Stimulated activated CD4-positive, alpha-beta T cell treated with anti-CD3 and anti-CD28 coated beads, Interleukin-15, amount 100 ng/mL, for 24 hours (primary cell): ENCODE results near the gene ADARB2.

Experiments
- DNase-seq: peaks from one replicate; pipeline ENCODE4 v3.0.0-alpha.2; 2020

The ADARB2 gene

DNA sequence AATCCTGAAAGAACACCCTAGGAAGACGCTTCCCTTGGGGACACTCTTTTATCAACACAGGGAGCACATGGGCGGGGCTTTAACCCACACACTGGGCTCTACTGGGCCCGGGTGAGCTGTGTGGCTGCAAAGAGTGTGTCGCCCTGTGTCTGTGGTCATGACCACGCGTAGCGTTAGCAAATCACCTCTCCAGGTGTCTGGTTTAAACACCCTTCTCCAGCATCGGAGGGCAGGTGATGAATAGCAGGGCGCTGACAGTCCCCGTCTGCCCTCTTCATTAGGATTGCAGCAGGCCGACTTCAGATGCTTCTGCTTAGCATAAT is 127.7 kb downstream of the ADARB2 start:
- DNase-seq, result no peak

DNA sequence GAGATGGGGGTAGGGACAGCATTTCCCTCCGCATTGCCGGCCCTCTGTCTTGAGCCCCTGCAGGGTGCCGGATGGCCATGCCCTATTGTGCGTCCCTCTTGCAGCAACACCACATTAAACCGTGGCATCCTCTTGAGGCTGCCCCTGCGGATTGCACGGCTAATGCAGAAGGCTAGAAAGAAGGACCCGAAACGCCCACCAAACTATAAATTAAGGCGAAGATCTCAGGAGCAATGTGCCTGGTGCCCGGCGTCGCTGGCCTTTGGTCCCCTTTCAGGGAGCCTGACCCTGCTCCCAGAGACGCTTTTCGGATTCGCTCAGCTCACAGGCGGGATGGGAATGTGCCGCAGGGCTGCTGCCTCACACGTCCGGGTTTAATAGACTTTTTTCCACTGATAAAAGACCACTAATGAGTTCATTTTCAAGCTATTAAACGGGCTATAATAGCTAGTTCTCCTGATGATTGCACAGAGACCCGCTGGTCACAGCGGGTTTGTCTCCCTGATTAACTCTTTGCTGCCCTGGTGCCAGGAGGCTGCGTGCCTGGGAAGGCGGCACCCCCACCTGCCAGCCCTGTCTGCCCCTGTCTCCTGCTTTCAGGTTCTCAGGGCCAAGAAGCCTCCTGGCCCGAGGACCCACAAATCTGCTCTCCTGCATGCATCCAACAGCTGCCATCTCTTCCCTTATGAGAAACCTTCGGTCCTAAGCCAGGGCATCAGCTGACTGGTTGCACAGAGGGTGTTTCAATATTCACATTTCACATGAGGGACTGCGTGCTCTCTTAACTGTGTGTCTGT is 128.3 kb downstream of the ADARB2 start:
- DNase-seq, result no peak

DNA sequence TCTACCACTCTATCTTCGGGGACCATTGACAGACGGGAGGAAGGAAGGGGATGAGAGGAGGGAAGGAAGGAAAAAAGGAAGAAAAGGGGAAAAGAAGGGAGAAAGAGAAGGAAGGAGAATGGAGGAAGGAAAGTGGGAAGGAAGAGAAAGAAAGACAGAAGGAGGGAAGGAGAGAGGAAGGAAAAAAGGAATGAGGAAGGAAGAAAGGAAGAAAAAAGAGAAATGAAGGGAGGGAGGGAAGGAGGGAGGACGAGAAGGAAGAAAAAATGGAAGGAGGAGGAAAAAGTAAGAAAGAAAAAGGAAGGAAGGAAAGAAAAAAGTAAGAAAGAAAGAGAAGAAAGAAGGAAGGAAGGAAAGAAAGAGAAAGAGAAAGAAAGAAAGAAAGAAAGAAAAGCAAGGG is 128.9 kb downstream of the ADARB2 start:
- DNase-seq, result no peak

DNA sequence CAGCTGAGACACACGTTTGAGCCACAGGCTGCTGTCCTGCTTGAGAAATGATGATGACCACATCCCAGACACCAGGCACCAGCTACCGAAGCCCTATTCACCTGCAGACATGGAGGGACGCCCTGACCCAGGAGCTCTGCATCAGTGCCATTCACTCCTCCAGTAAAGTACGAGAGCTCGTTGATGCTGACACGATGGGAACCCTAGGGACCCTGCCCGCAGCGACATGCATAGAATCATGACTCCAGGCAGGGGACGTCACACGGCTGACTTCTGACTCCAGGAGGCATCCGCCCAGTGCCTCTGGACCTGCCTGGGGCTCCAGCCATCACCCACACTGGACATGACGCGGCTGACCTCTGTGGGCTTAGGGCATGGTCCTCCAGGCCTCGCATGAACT is 129.9 kb downstream of the ADARB2 start:
- DNase-seq, result no peak

DNA sequence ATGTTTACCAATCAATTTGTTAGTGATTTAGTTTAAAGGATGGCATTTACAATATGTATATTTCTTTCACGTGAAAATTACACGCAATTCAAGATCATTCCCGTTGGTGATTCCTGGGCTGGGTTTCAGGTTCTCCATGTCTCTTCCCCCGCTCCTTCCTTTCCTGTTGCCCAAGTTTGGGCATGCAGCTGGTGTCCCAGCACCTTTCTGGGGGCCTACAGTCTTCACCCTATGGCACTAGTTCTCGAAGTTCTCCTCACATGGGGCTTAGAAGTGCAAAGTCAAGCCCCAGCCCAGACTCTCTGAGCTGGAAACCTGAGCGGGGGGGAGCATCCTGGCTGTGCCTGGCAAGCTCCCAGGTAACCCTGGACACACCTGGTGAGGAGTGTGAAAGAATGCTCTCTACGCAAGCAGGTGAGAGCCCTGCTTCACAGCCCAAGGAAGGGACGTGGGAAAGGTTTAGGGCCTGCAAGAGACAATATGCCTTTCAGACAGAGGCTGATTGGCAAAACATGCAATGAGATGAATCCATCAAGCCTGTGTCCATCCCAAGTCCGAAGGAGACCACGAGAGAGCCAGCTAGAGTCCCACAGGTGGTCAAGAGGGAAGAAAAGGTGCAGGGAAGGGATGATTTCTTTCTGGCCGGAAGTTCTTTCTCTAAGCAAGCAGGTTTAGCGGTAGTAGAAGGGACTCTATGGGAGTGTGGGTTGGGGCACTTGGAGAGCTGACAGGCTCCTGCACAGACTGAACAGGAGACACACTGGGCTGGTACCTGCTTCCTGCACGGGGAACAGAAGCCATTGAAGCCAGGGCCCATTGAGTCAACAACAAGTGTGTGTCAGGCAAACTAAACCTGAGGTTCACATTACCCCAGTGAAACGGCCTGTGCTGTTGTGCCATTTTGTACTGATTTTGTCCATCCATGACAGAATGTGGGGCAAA is 131.1 kb downstream of the ADARB2 start:
- DNase-seq, result no peak

DNA sequence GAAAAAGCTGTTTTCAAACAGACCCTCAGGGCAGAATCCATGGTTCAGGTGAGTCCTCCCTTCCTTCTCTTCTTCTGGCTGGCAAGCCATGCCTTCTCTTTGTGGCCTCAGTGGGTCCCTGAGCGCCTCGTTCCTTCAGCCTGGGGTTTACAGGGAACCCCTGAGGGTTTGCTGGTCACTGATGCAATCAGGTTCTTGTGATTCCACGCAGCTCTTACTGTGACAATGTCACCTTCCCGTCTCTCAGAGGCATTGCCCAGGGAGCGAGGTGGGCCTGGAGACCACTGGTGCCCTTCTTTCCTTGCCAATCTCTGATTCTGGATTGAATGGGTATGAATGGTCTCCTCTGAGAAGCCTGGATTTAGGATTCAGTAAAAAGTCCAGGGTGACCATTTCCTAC is 132.2 kb downstream of the ADARB2 start:
- DNase-seq, result no peak

DNA sequence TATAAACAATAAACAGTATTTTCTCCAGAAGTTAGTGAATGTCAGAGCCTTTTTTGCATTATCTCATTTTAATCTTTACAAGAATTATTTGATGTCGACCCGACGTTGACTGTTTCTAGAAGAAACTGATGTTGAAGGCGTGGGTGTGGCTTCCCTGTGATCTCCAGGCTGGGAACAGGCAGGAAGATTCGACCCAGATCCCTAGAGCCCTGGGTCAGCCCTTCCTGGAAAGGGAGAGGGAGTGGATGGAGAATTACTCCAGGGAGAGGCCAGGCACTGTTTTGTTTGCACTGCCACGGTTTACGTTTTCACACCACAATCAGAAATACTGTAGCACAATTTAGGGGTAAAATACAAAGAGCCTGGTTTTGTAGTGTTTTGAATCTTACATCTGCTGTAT is 133.1 kb downstream of the ADARB2 start:
- no peak for DNase-seq

DNA sequence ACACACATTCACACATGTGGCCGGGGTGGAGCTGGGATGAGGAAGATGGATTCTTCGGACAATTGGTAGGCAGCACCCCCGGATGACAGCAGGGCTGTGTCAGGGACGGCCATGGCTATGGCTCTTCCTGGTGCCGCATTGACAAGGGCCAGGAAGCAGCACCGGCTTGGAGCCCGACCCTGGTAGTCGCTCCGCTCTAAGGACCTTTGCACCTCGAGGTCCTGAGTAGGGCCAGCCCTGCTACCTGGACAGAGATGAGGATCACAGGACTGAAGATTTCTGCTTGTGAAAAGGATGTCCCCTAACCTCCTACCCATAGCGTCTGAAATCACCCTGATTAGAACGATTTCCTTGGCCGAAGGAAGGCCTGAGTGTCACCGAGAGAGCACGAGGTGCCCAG is 134.1 kb downstream of the ADARB2 start:
- no peak for DNase-seq

DNA sequence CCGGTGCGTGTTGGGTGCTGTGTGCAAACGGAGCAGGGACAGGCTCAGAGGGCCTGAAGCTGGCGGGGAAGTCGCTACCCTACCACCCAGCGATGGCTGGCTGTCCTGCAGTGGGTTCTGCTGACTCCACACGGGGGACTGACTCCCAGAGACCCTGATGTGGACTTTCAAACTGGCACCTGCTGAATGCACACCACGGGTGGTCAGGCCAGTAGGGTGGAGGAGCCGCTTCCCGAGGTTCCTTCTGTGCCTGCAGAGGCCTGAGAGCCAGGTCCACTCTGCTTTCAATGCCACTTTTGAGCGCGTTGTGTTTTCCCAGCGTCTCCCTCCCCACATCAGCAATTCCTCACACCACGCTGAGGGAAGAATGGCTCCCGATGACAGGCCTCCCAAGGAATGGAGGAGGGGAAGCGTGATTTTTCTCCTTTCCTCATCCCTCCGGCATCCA is 135.3 kb downstream of the ADARB2 start:
- DNase-seq, result no peak

DNA sequence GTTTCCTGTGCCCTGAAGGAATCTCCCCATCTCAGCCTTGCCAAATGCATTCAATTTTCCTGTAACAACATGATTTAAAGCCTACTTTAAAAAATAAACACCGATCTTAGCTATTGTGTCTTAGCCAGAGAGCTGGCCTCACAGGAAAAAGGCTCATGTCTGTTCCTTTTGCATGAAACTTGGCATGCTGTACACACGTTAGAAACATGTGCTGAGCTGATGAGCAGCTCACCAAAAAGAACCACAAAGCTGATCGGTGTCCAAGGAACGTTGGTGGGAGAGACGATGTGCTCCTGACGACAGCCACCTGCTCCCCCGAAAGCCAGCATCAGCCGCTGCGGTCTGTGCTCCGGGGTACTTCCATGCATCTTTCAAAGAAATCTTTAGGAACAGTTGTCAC is 135.9 kb downstream of the ADARB2 start:
- DNase-seq, result no peak

DNA sequence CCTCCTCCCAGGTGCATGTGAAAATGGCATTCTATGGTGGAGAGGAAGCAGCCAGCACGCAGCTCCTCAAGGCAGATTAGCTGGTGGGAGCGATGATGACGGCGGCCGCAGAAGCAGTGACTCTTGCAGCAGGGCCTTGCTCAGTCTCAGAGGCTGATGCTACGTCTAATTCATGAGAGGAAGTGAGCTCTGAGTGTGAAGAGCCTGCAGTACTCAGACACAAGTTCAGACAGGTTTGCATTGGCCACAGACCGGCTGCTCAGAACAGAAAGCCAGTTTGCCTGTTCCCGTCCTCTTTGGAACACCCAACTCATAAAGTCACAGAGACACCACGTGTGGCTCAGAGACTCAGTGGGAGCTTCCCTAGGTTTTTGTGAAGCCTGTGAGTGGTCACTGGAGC is 136.5 kb downstream of the ADARB2 start:
- DNase-seq, result no peak

DNA sequence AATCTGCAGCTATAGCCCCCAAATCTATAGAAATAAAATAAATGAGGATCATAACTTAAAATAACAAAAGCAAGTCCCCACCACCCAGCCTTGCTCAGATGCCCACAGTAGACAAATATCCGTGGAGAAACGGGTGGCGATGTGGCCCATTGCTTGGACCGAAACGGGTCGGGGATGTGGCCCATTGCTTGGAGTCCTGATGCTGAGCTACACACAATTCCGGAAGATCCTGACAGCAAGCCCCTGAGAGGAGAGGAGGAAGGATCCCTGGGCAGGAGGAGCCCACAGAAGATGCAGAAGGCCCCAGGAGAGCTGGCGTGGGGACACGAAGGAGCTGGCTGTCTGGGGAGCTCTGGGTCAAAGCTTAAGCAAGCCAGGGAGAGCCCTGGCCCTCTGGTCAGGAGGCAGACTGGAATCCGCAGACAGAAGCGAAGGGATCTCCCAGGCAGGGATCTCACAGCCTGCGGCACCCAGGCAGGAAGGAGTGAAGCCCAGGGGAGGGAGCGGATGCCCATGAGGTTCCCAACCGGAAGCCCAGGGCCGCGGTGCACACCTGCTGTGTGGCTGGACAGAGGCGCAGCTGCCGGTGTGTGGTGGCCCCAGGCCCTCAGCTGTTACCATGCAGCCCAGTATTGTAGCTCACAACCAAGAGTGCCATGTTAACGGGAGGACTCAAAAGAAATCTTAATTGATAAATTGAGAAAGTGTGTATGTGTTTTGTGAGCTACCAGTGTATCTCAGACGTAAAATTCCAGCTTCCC is 138.8 kb downstream of the ADARB2 start:
- DNase-seq, result no peak

DNA sequence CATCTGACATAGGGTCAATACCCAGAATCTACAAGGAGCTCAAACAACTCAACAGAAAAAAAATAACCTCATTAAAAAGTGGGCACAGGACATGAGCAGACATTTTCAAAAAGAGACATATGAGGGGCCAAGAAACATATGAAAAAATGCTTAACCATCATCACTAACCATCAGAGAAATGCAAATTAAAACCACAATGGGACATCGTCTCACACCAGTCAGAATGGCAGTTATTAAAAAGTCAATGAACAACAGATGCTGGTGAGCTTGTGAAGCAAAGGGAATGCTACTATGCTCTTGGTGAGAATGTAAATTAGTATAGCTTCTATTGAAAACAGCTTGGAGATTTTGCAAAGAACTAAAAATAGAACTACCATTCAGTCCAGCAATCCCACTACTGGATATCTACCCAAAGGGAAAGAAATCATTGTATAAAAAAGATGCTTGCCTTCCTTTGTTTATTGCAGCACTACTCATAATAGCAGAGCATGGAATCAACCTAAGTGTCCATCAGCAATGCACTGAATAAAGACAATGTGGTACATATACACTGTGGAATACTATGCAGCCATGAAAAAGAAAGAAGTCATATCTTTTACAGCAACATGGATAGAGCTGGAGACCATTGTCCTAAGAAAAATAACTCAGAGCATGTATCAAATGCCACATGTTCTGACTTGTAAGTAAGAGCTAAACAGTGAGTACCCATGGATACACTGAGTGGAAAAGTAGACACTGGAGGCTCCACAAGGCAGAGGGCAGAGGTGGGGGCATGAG is 139.8 kb downstream of the ADARB2 start:
- no peak for DNase-seq

DNA sequence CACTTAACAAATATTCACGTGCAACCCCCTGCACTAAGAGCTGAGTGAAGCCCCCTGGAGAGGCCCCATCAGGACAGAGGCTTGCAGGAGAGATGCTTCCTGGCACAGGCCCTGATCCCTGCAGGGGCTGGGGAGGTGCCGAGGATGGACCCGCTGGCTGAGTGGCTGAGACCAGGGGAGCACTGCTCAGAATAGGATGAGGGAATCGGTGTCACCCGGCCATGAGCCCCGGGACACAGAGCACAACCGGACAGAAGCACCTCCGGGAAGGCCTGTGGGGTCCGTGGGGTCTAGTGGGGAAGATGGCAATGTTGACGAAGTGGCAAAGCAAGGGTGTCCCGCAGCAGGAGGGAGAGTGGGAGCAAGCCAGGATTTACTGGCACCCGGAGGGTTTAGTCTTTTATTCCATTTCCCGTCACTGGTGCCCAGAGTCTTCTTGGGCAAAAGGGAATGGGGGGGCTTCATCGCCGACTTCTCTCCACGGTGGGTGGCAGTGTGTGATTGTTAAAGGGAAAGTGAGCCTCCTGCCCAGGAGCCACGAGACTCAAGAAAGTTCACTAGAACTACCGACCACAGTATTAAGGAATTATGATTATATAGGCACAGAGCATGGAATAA is 140.7 kb downstream of the ADARB2 start:
- DNase-seq, result no peak

DNA sequence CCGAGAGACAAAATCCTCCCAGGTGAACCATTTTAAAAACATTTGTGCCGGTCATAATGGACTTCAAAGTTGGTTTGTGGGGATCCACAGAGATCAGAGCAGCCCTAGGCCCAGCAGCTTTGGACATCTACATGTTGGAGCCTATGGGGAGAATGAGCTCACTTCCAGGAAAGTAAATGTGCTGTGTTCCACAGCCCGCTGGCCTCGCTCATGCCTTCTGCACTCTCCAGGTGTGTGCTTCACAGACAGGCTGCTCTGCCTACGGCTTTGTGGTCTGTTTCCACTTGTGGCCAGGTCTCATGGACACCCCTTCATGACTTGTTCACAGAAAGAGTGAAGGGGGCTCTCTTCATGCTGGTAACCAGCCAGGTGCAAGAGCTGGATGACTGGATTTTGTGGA is 141.6 kb downstream of the ADARB2 start:
- DNase-seq, result no peak

DNA sequence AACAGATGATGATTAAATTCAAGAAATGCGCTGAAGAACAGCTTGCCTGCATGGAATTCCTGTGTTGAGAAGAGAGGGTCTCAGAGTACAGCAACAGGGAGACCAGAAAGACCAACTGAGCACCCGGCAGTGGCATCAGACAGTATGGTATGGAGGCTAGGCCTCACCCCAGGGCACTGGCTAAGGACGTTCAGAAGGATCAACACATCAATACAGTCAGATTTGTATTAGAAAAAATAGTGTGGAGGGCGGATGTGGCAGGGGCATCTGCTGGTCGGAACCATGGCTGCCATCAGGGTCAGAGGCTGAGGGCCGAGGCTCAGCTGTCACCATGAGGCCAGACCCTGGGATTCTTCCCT is 142.1 kb downstream of the ADARB2 start:
- no peak for DNase-seq

DNA sequence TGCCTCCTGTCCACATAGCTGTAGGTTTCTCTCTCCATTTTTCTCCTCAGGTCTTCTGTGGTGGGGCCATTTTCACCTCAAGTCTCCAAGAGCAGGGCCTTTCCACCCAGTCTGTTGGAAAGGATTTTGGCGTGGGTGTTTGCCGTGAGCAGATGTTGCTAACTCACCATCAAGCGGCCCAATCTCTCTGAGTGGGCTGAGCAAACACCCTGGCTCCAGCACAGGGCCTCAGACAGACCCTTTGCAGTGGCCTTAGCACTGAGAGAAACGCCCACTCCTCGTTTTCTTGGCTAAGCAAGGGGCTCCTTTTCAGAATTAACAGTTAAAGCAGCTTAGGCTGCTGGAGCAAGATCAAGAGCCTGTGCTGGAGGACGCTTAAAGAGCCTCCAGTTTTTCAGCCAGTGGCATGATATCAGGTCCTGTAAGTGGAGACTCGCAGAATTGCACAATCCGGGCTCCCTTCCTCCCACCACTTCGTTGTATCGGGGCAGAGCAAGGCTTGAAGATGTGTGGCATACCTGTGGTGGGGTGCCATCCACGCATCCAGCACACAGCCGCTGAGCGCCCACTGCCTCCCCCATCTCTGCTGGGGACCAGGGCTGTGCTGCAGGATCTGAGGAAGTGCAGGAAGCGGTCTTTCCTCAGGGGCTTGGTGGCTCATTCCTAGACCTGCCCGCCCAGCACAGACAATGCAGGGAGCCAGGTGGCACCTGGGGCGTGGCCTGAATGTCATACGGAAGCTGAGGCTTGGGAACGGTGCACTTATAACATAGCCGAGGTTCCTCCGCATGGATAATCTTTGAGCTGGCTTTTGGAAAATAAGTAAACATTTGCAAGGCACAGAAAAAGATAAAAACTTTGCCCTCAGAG is 142.7 kb downstream of the ADARB2 start:
- no peak for DNase-seq

DNA sequence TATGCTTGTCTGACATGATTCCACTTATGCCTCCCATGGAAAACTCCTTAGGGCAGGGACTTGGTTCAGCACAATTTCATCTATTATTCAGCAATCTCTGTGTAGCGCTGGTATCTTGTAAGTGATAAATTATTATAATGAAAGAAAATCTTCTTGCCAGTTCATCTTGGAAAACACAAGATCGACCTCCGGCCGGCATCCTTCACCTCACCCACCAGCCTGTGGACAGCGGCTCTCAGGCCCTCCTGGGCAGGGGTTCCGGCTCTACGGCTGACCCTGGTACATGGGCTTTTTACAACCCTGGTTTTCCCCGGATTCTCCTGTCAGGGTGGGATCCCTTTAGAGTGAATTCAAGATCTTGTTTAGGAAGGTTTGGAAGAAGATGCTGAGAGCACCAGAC is 145.6 kb downstream of the ADARB2 start:
- DNase-seq, result no peak

DNA sequence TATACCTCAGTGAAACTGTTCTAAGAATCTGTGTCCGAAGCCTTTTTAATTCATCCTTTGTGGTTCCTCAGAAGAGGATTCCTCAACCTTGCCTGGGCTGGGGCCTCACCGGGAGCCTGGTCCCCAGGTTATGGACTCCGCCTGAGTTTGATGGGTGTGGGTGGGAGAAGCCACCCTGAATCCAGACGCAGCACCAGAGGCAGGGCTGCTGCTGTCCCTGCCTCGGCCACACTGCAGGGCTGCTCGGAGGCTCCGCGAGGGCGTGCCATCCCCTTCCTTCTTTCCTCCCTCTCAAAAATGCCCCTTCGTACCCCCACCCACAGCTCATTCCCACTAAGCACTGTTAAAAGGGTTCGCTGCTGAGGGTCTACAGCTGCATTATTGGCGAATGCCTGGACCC is 146.3 kb downstream of the ADARB2 start:
- DNase-seq, result no peak

DNA sequence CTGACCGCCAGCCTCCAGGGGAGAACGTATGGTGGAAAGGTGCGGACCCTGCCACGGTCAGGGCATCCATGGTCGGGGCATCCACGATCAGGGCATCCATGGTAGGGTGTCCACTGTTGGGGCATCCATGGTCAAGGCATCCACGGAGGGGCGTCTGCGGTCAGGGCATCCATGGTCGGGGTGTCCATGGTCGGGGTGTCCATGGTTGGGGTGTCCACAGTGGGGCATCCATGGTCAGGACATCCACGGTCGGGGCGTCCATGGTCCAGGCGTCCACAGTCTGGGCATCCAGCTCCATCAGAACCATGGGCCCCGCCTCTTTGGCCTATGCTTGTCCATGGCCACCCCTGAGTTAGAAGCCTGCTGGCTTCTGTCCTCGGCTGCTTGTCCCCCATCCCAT is 148.1 kb downstream of the ADARB2 start:
- DNase-seq, result no peak

DNA sequence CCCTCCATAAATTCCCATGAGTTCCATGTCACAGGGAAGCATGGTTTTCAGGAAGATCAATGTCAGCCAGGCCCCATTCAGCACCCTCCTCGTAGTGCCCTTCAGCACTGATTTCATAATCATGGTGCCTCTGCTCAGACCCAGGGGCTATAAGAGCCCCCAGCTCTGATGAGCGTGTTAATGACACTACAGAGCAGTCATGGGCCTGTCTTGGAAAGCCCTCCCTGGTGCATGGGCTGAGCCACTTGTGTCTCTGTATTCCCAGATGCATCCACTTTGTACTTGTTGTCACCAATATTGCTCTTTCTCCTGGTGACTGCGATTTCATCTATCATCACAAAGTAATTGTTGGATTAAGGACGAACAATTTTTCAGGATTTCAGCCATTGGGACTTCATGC is 154.6 kb downstream of the ADARB2 start:
- no peak for DNase-seq
